NB4 (cell line): ENCODE results near the gene TBC1D4.

Experiments
- DNase-seq: peaks from one replicate; pipeline ENCODE4 v3.0.0; 2010; ENCODE audit warnings: low read depth
- H3K4me3 ChIP-seq: one replicate; pipeline ENCODE4 v1.5.1; 2011; ENCODE audit warnings: mild to moderate bottlenecking, low read depth, low read length, moderate library complexity
- CTCF ChIP-seq: IDR thresholded peaks from one replicate; pipeline ENCODE4 v1.5.1; 2012; ENCODE audit warnings: low read depth, low read length
- MAX ChIP-seq: IDR thresholded peaks from 2 replicates; pipeline ENCODE4 v1.6.1; 2011; ENCODE audit warnings: low read depth, low read length
- MYC ChIP-seq: IDR thresholded peaks from 2 replicates; pipeline ENCODE4 v1.6.1; 2011; ENCODE audit warnings: low read depth, low read length
- POLR2A ChIP-seq: IDR thresholded peaks from 2 replicates; pipeline ENCODE4 v1.6.1; 2011; ENCODE audit warnings: mild to moderate bottlenecking; ENCODE audit not compliant: insufficient read length; ENCODE audit errors: extremely low read depth

Gene TBC1D4

GRCh38 chr13:75331792-75332349 is 150.1 kb downstream of the TBC1D4 start:
- TF ChIP-seq CTCF: no peak
- TF ChIP-seq MYC: no peak
- TF ChIP-seq MAX: no peak
- no peak for TF ChIP-seq POLR2A
- no peak for DNase-seq
- no peak overlapping the region for H3K4me3 ChIP-seq

GRCh38 chr13:75330770-75331169 is 151.2 kb downstream of the TBC1D4 start:
- no peak for DNase-seq
- no peak overlapping the region for H3K4me3 ChIP-seq
- TF ChIP-seq CTCF (no peak), MYC (no peak), POLR2A (no peak), MAX (no peak)

GRCh38 chr13:75329723-75330122 is 152.2 kb downstream of the TBC1D4 start:
- no peak for DNase-seq
- H3K4me3 ChIP-seq: no peak overlapping the region
- TF ChIP-seq MAX (no peak), POLR2A (no peak), MYC (no peak), CTCF (no peak)

GRCh38 chr13:75329097-75329496 is 152.9 kb downstream of the TBC1D4 start:
- H3K4me3 ChIP-seq: no peak overlapping the region
- DNase-seq: no peak
- TF ChIP-seq MAX: no peak
- TF ChIP-seq CTCF: no peak
- no peak for TF ChIP-seq POLR2A
- TF ChIP-seq MYC: no peak

- no peak overlapping the region for H3K4me3 ChIP-seq
- DNase-seq: no peak
- TF ChIP-seq MYC (no peak), CTCF (no peak), MAX (no peak), POLR2A (no peak)
Measured at GRCh38 chr13:75327135-75327510, 154.8 kb downstream of the TBC1D4 start.
